Spleen (tissue), 7 donors: Measurements from ENCODE around the gene KCNC3.

Experiments used
- CTCF ChIP-seq, 11 experiments: fragments of 200-600 bp in 7 of 11; fragments of 450-650 bp in 4 of 11; sonication (generic) in 4 of 11; IDR thresholded peaks in 8 of 11; conservative IDR thresholded peaks in 3 of 11; 1 replicate in 7 of 11; 2 replicates in 4 of 11; pipeline versions ENCODE4 v1.4.0 to v1.8.0; 2016 to 2021; ENCODE audit warnings: antibody characterized with exemption in 11 of 11, inconsistent platforms in 4 of 11, mild to moderate bottlenecking in 1 of 11
- POLR2A ChIP-seq, 3 donors: fragments of 450-650 bp; IDR thresholded peaks; one replicate each; pipeline ENCODE4 v1.5.1; 2017; ENCODE audit warnings: antibody characterized with exemption in 3 of 3, mild to moderate bottlenecking in 1 of 3
- POLR2AphosphoS5 ChIP-seq, 3 donors: sonication (generic); formaldehyde crosslinking; IDR thresholded peaks; one replicate each; pipeline ENCODE4 v1.5.1; 2017; ENCODE audit warnings: antibody characterized with exemption in 3 of 3
- donor health status: DM: no; HTN: no; CAD: no; lungs with moderate emphysema.
- donor health status: DM: no; HTN: no; CAD: no.
- donor health status: DM: no; HTN: no; CAD: no.

- TF ChIP-seq CTCF (IDR thresholded peaks at IDR 0.05 in 8 of 11, conservative IDR thresholded peaks at IDR 0.05 in 3 of 11) (no peak), POLR2A (IDR thresholded peaks at IDR 0.05) (no peak), POLR2AphosphoS5 (IDR thresholded peaks at IDR 0.05) (no peak)
Observed at GRCh38 chr19:50281491-50281890, 47.7 kb downstream of the KCNC3 start.
